Measurements from ENCODE around the gene GARIN5A.

GARIN5A gene

DNA sequence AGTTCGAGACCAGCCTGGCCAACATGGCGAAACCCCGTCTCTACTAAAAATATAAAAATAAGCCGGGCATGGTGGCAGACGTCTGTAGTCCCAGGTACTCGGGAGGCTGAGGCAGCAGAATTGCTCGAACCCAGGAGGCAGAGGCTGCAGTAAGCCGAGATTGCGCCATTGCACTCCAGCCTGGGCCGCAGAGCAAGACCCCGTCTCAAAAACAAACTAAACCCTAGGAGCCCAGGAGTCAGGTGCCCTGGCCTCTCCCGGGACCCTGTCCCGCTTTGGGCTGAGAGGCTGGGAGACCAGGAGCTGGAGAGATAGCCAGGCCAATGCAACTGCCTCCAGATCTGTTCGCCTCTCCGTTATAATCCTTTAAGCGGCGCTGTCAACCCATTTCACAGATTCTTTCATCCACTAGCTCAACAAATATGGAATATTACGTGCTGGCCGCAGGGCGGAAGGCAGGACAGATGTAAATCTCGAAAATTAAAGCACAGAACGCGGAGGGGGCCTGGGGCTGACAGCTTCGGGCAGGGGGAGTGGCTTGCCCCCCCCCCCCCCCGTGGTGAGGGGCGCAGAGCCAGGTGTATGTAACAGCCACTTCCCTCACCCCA is 49.2 kb downstream of the GARIN5A start:
- Histone ChIP-seq H3K4me3 (ENCODE audit: low read depth in 1 of 2, low read length in 2 of 2) (peak overlapping the region; percentile 45 to 52), H3K9me3 (ENCODE audit: control insufficient read depth in 1 of 2, low read length in 2 of 2) (no peaks in the 10 kb centered on the region), H3K27me3 (ENCODE audit: control insufficient read depth in 1 of 2, insufficient read depth in 2 of 2, low read length in 2 of 2) (peaks cover 6 to 7% of the 10 kb centered on the region in 2 donors), H3K4me1 (ENCODE audit: control insufficient read depth in 1 of 2, insufficient read depth in 2 of 2, low read length in 2 of 2) (peaks cover 7 to 16% of the 10 kb centered on the region in 2 donors), H3K36me3 (ENCODE audit: control insufficient read depth in 1 of 2, insufficient read depth in 2 of 2, low read length in 2 of 2) (no peaks in the 10 kb centered on the region), H3K27ac (ENCODE audit: low read depth, low read length) (no peak overlapping the region), H3K9ac (ENCODE audit: low read depth in 1 of 2, low read length in 2 of 2) (peak overlapping the region in 1 of 2 donors; percentile 25)

- no peak overlapping the region for H3K9ac ChIP-seq (ENCODE audit: low read depth in 1 of 2, low read length in 2 of 2)
- no peak overlapping the region for H3K27ac ChIP-seq (ENCODE audit: low read depth, low read length)
- peaks cover 4% of the 10 kb centered on the region in 2 donors for H3K4me1 ChIP-seq (ENCODE audit: control insufficient read depth in 1 of 2, insufficient read depth in 2 of 2, low read length in 2 of 2)
- H3K9me3 ChIP-seq (ENCODE audit: control insufficient read depth in 1 of 2, low read length in 2 of 2) = no peaks in the 10 kb centered on the region
- no peak overlapping the region for H3K4me3 ChIP-seq (ENCODE audit: low read depth in 1 of 2, low read length in 2 of 2)
- peaks cover under 1 to 7% of the 10 kb centered on the region in 2 donors for H3K27me3 ChIP-seq (ENCODE audit: control insufficient read depth in 1 of 2, insufficient read depth in 2 of 2, low read length in 2 of 2)
- no peaks in the 10 kb centered on the region for H3K36me3 ChIP-seq (ENCODE audit: control insufficient read depth in 1 of 2, insufficient read depth in 2 of 2, low read length in 2 of 2)
These were observed 51.1 kb downstream of the GARIN5A start for GRCh38 chr19:50425581-50425980.

DNA sequence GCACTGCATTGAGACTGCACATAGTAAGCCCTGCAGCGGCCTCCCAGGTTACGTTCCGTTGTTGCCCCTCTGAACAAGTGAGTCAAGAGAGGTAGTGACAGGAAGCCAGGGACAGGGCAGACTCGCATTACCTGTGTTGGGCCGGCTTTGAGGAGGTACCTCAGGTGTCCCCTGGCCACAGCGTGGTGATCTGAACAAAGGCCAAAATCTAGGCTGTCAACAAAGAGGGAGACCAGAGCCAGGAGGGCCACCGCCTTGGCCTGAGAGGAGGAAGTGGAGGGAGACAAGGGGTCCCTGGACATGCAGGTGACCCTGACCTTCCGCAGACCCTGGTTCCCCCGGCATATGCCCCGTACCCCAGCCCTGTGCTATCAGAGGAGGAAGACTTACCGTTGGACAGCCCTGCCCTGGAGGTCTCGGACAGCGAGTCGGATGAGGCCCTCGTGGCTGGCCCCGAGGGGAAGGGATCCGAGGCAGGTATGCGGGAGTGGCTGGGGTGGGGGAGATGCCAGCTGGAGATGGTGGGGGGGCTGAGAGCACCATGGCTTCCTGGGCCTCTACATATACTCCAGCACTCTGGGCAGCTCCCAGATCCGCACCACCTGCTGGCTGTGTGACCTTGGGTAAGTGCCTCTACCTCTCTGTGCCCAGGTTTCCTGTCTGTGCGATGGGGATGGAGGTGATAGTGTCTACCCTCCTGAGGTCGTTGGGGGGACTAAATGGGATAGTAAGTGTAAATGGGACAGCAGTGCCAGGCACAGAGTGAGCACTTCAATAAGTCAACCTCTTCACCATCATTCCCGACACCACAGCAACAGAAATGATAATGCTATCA is 53.2 kb downstream of the GARIN5A start:
- no peaks in the 10 kb centered on the region for H3K36me3 ChIP-seq (ENCODE audit: control insufficient read depth in 1 of 2, insufficient read depth in 2 of 2, low read length in 2 of 2)
- H3K4me1 ChIP-seq (ENCODE audit: control insufficient read depth in 1 of 2, insufficient read depth in 2 of 2, low read length in 2 of 2) = peaks cover 4% of the 10 kb centered on the region in 2 donors
- no peaks in the 10 kb centered on the region for H3K9me3 ChIP-seq (ENCODE audit: control insufficient read depth in 1 of 2, low read length in 2 of 2)
- no peak overlapping the region for H3K4me3 ChIP-seq (ENCODE audit: low read depth in 1 of 2, low read length in 2 of 2)
- H3K27ac ChIP-seq (ENCODE audit: low read depth, low read length) = no peak overlapping the region
- H3K9ac ChIP-seq (ENCODE audit: low read depth in 1 of 2, low read length in 2 of 2) = no peak overlapping the region
- peaks cover 12 to 19% of the 10 kb centered on the region in 2 donors for H3K27me3 ChIP-seq (ENCODE audit: control insufficient read depth in 1 of 2, insufficient read depth in 2 of 2, low read length in 2 of 2)

- Histone ChIP-seq H3K27ac (ENCODE audit: low read depth, low read length) (no peak overlapping the region), H3K36me3 (ENCODE audit: control insufficient read depth in 1 of 2, insufficient read depth in 2 of 2, low read length in 2 of 2) (no peaks in the 10 kb centered on the region), H3K9ac (ENCODE audit: low read depth in 1 of 2, low read length in 2 of 2) (no peak overlapping the region), H3K4me1 (ENCODE audit: control insufficient read depth in 1 of 2, insufficient read depth in 2 of 2, low read length in 2 of 2) (peaks cover 0 to 4% of the 10 kb centered on the region in 2 donors), H3K9me3 (ENCODE audit: control insufficient read depth in 1 of 2, low read length in 2 of 2) (no peaks in the 10 kb centered on the region), H3K4me3 (ENCODE audit: low read depth in 1 of 2, low read length in 2 of 2) (no peak overlapping the region), H3K27me3 (ENCODE audit: control insufficient read depth in 1 of 2, insufficient read depth in 2 of 2, low read length in 2 of 2) (peaks cover 17 to 19% of the 10 kb centered on the region in 2 donors)
These were observed 54.0 kb downstream of the GARIN5A start for GRCh38 chr19:50422397-50423278.

DNA sequence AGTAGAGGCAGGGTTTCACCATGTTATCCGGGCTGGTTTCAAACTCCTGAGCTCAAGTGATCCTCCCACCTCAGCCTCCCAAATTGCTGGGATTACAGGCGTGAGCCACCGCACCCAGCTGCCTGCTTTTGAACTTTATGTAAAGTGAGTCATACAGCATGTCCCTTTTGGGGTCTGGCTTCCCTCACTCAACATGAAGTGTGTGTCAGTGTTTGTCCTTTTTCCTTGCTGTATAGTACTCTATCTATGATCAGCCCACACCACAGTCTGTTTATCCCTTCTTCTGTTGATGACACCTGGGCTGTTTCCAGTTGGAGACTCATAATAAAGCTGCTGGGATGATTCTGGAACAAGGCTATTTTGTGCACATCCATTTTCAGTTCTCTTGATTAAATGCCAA is 55.8 kb downstream of the GARIN5A start:
- Histone ChIP-seq H3K36me3 (ENCODE audit: control insufficient read depth in 1 of 2, insufficient read depth in 2 of 2, low read length in 2 of 2) (no peaks in the 10 kb centered on the region), H3K27me3 (ENCODE audit: control insufficient read depth in 1 of 2, insufficient read depth in 2 of 2, low read length in 2 of 2) (peaks cover 17 to 19% of the 10 kb centered on the region in 2 donors), H3K9ac (ENCODE audit: low read depth in 1 of 2, low read length in 2 of 2) (no peak overlapping the region), H3K4me1 (ENCODE audit: control insufficient read depth in 1 of 2, insufficient read depth in 2 of 2, low read length in 2 of 2) (peaks cover 0 to 4% of the 10 kb centered on the region in 2 donors), H3K4me3 (ENCODE audit: low read depth in 1 of 2, low read length in 2 of 2) (no peak overlapping the region), H3K27ac (ENCODE audit: low read depth, low read length) (no peak overlapping the region), H3K9me3 (ENCODE audit: control insufficient read depth in 1 of 2, low read length in 2 of 2) (no peaks in the 10 kb centered on the region)

- H3K36me3 ChIP-seq (ENCODE audit: control insufficient read depth in 1 of 2, insufficient read depth in 2 of 2, low read length in 2 of 2) = no peaks in the 10 kb centered on the region
- H3K27ac ChIP-seq (ENCODE audit: low read depth, low read length) = no peak overlapping the region
- no peaks in the 10 kb centered on the region for H3K9me3 ChIP-seq (ENCODE audit: control insufficient read depth in 1 of 2, low read length in 2 of 2)
These were observed 56.5 kb downstream of the GARIN5A start for GRCh38 chr19:50420127-50420526.

DNA sequence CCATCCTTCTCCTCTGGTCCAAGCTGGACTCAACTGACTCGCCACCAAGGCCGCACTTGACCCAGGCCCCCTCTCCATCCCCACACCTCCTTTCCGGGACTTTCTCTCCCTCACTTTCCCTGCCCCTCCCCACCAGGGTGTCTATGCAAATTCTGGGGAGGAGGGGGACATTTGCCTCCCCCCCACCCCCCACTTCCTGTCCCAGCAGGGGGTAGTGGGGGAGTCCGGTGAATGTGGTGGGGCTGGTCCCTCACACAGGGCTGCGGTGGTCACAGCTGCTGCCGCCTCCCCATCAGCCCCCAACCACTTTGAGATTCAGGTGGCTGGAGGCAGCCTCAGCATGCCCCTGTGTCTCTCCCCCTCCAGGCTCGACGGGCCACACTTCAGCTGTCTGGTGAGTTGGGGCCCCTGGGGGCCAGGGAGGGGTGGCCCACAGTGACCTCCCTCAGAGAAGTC is 57.0 kb downstream of the GARIN5A start:
- Histone ChIP-seq H3K4me1 (ENCODE audit: control insufficient read depth in 1 of 2, insufficient read depth in 2 of 2, low read length in 2 of 2) (peaks cover 0 to 8% of the 10 kb centered on the region in 2 donors), H3K4me3 (ENCODE audit: low read depth in 1 of 2, low read length in 2 of 2) (peak overlapping the region in 1 of 2 donors; percentile 5), H3K27me3 (ENCODE audit: control insufficient read depth in 1 of 2, insufficient read depth in 2 of 2, low read length in 2 of 2) (peaks cover 17 to 19% of the 10 kb centered on the region in 2 donors), H3K9ac (ENCODE audit: low read depth in 1 of 2, low read length in 2 of 2) (no peak overlapping the region), H3K27ac (ENCODE audit: low read depth, low read length) (no peak overlapping the region), H3K36me3 (ENCODE audit: control insufficient read depth in 1 of 2, insufficient read depth in 2 of 2, low read length in 2 of 2) (no peaks in the 10 kb centered on the region), H3K9me3 (ENCODE audit: control insufficient read depth in 1 of 2, low read length in 2 of 2) (no peaks in the 10 kb centered on the region)

More at GRCh38 chr19:50420127-50420526, 56.5 kb downstream of the GARIN5A start:
- Histone ChIP-seq H3K9ac (ENCODE audit: low read depth in 1 of 2, low read length in 2 of 2) (no peak overlapping the region), H3K4me1 (ENCODE audit: control insufficient read depth in 1 of 2, insufficient read depth in 2 of 2, low read length in 2 of 2) (peaks cover 0 to 6% of the 10 kb centered on the region in 2 donors), H3K27me3 (ENCODE audit: control insufficient read depth in 1 of 2, insufficient read depth in 2 of 2, low read length in 2 of 2) (peaks cover 17 to 19% of the 10 kb centered on the region in 2 donors), H3K4me3 (ENCODE audit: low read depth in 1 of 2, low read length in 2 of 2) (no peak overlapping the region)

GRCh38 chr19:50419022-50419579 is 57.5 kb downstream of the GARIN5A start:
- Histone ChIP-seq H3K4me3 (ENCODE audit: low read depth in 1 of 2, low read length in 2 of 2) (peak overlapping the region in 1 of 2 donors; percentile 5), H3K27me3 (ENCODE audit: control insufficient read depth in 1 of 2, insufficient read depth in 2 of 2, low read length in 2 of 2) (peaks cover 17 to 19% of the 10 kb centered on the region in 2 donors), H3K4me1 (ENCODE audit: control insufficient read depth in 1 of 2, insufficient read depth in 2 of 2, low read length in 2 of 2) (peaks cover 0 to 8% of the 10 kb centered on the region in 2 donors), H3K27ac (ENCODE audit: low read depth, low read length) (no peak overlapping the region), H3K36me3 (ENCODE audit: control insufficient read depth in 1 of 2, insufficient read depth in 2 of 2, low read length in 2 of 2) (no peaks in the 10 kb centered on the region), H3K9me3 (ENCODE audit: control insufficient read depth in 1 of 2, low read length in 2 of 2) (no peaks in the 10 kb centered on the region), H3K9ac (ENCODE audit: low read depth in 1 of 2, low read length in 2 of 2) (no peak overlapping the region)

DNA sequence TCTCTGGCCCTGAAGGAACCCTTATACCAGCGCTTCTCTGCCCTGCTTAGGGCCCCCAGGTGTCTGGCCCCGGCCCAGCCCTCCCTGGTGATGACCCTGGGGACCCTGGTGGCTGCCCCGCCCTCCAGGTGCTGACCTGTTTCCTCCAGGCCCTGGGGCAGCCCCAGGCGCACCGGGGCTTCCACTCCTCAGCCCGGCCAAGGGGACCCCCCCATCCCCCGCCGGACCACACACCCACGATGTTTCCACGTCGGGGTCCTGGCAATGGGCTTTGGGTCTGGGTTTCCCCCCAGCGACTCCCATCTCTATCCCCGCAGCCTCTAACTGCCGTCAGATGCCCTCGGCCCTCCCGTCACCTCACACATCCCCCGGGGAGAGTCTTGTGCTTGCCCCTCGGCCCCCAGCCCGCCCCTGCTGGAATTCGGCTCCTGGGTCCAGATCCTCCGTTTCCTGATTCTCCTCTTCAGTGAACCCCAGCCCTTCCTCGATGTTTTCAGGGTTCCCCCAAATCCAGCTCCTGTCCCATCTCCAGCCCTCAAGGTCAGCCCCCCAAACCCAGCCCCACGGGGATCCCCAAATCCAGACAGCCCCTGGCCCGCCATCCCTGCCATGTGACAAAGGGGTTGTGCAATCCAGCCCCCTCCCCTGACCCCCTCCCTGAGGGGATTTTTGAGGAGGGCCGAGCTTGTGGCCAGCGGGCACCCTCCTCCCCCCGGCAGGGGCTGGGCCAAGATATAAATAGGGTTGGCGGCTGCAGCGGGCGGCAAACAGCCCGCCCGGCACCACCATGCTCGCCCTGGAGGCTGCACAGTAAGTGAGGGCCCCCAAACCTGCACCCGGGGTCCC is 58.2 kb downstream of the GARIN5A start, which contains the start of gene SPIB:
Gene SPIB (plus strand): TSS at position 763 of the 846 bp plus-strand sequence. CDS start 25 bp downstream, at position 788.
- Histone ChIP-seq H3K36me3 (ENCODE audit: control insufficient read depth in 1 of 2, insufficient read depth in 2 of 2, low read length in 2 of 2) (no peaks in the 10 kb centered on the region), H3K9ac (ENCODE audit: low read depth in 1 of 2, low read length in 2 of 2) (no peak within 1 kb of the TSS), H3K27me3 (ENCODE audit: control insufficient read depth in 1 of 2, insufficient read depth in 2 of 2, low read length in 2 of 2) (peaks cover 17 to 19% of the 10 kb centered on the region in 2 donors), H3K4me1 (ENCODE audit: control insufficient read depth in 1 of 2, insufficient read depth in 2 of 2, low read length in 2 of 2) (peaks cover 0 to 7% of the 10 kb centered on the region in 2 donors), H3K27ac (ENCODE audit: low read depth, low read length) (no peak within 1 kb of the TSS), H3K4me3 (ENCODE audit: low read depth in 1 of 2, low read length in 2 of 2) (peak within 1 kb of the TSS in 1 of 2 donors; percentile 5), H3K9me3 (ENCODE audit: control insufficient read depth in 1 of 2, low read length in 2 of 2) (no peaks in the 10 kb centered on the region)
